GM18868 (cell line): Measurements from ENCODE around the gene FEZF2.

Source experiments
- ATAC-seq: cut with Tn5 transposase; IDR thresholded peaks from one replicate; pipeline ENCODE4 v1.9.1; 2021; ENCODE audit warnings: mild to moderate bottlenecking, moderate library complexity; ENCODE audit not compliant: unreplicated experiment

The FEZF2 gene

DNA sequence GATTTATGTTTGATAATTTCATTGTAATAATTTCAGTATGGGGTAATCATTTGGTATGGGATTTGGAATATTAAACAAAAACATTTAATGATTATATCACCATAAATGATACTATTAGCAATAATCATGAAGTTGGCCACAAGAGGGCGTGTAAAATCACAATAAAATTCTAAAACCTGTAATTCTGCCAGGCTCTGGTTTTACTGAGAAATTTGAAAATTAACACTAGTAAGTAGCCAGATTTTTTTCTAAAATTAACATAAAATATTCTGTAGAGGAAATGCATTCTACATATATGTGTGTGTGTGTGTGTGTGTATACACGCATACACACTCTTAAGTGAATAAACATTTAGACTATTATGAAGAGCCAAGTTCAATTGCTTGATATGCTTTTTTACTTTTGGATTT is 40.5 kb downstream of the FEZF2 start:
- peak; percentile 43 for ATAC-seq

GRCh38 chr3:62332017-62332416 is 41.3 kb downstream of the FEZF2 start:
- ATAC-seq, result peak; percentile 75

- ATAC-seq, result no peak
These were observed 43.4 kb downstream of the FEZF2 start for GRCh38 chr3:62329971-62330370.

- no peak for ATAC-seq
These were observed 47.5 kb downstream of the FEZF2 start for GRCh38 chr3:62325896-62326295.

GRCh38 chr3:62323241-62323640 is 50.1 kb downstream of the FEZF2 start:
- no peak for ATAC-seq
